ENCODE measurements around the gene GRHL1. TPM values are rescaled to one million over a fixed set of nuclear protein-coding genes. Genes with fewer than 3 reads are reported as not detected.

Gene GRHL1
- total and polyA plus RNA-seq, 2 donors (not counting 3 experiments of a cell fraction or from before 2014, with no cell fraction given) = 0.37 to 1.1 TPM

DNA sequence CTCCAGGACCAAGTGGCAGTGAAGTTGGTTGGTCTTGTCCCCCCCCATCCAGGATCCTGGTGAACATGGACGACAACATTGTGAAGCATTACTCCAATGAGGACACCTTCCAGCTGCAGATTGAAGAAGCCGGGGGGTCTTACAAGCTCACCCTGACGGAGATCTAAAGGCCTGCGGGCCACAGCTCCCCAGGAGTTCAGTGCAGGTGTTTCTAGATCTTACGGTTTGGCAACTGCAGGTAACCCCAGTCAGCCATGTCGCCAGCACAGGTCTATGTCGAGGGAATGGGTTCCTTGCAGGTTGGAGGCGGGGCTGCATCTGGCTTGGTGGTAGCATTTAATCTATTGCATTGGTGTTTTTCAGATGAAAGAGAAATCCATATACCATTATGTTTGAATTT is 49.0 kb downstream of the GRHL1 start:
- no TSS peak for BruUV-seq (replicated peaks)
- CTCF ChIA-PET = interaction anchor here (1.0 to 3.5 kb wide), 2 partner anchors 16 to 187 kb away, joined by 3 to 14 read pairs; no protein-coding TSS in a partner anchor

More for the DNA sequence above, 49.0 kb downstream of the GRHL1 start:
- H3K79me2 ChIP-seq (ENCODE audit: control insufficient read depth, insufficient read depth, low read length) = no peaks in the 10 kb centered on the region
- H3K9me1 ChIP-seq (replicated peaks; ENCODE audit: control insufficient read depth, extremely low read depth, insufficient read depth, low read length) = no peaks in the 10 kb centered on the region
- POLR2A ChIA-PET = no interaction called here
- intact Hi-C loops (cut with micrococcal nuclease) (no loop called here), dilution Hi-C loops (cut with MboI; ENCODE audit: extremely low pct_ligation_motif_present, low sequenced_read_pairs) (no loop called here)
- no peak overlapping the region for H3K4me3 ChIP-seq (replicated peaks in 1 of 3; ENCODE audit: insufficient read depth in 1 of 3, low read depth in 1 of 3, low read length in 3 of 3)
- no peak overlapping the region for H3K27ac ChIP-seq (ENCODE audit: insufficient read depth, low read depth, low read length)
- TF ChIP-seq EZH2 (IDR thresholded peaks at IDR 0.05; ENCODE audit: borderline replicate concordance, low read depth, low read length, severe bottlenecking) (no peak), FOS (IDR thresholded peaks at IDR 0.05; ENCODE audit: borderline replicate concordance, insufficient read depth, low read length) (no peak), MYC (IDR thresholded peaks at IDR 0.05; ENCODE audit: low read depth, low read length) (no peak), GATA2 (IDR thresholded peaks at IDR 0.05; ENCODE audit: insufficient read depth, insufficient read length, low read depth, low read length) (no peak), JUN (IDR thresholded peaks at IDR 0.05; ENCODE audit: borderline replicate concordance, insufficient read depth, insufficient read length, low read depth) (no peak), POLR2A (IDR thresholded peaks at IDR 0.05; ENCODE audit: low read depth, low read length) (no peak), POLR2AphosphoS5 (IDR thresholded peaks at IDR 0.05; ENCODE audit: insufficient read depth, low read depth, low read length) (no peak)
- TF ChIP-seq, protein P1, sequence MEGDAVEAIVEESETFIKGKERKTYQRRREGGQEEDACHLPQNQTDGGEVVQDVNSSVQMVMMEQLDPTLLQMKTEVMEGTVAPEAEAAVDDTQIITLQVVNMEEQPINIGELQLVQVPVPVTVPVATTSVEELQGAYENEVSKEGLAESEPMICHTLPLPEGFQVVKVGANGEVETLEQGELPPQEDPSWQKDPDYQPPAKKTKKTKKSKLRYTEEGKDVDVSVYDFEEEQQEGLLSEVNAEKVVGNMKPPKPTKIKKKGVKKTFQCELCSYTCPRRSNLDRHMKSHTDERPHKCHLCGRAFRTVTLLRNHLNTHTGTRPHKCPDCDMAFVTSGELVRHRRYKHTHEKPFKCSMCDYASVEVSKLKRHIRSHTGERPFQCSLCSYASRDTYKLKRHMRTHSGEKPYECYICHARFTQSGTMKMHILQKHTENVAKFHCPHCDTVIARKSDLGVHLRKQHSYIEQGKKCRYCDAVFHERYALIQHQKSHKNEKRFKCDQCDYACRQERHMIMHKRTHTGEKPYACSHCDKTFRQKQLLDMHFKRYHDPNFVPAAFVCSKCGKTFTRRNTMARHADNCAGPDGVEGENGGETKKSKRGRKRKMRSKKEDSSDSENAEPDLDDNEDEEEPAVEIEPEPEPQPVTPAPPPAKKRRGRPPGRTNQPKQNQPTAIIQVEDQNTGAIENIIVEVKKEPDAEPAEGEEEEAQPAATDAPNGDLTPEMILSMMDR (IDR thresholded peaks at IDR 0.05; ENCODE audit: extremely low read depth in 1 of 2, insufficient read depth in 1 of 2, low read depth in 1 of 2, low read length in 2 of 2) = no peak
- TF ChIP-seq, protein P2, sequence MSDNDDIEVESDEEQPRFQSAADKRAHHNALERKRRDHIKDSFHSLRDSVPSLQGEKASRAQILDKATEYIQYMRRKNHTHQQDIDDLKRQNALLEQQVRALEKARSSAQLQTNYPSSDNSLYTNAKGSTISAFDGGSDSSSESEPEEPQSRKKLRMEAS (IDR thresholded peaks at IDR 0.05; ENCODE audit: insufficient read depth, insufficient read length) = no peak
- no peak overlapping the region for H2AFZ ChIP-seq (ENCODE audit: low read depth, low read length)
- no peaks in the 10 kb centered on the region for H4K20me1 ChIP-seq (replicated peaks; ENCODE audit: control insufficient read depth, extremely low read depth, insufficient read depth, low read length)
- no peak overlapping the region for H3K4me2 ChIP-seq (ENCODE audit: insufficient read depth, low read length)
- no peaks in the 10 kb centered on the region for H3K4me1 ChIP-seq (ENCODE audit: control insufficient read depth, extremely low read depth, insufficient read depth, low read length)
- H3K36me3 ChIP-seq (ENCODE audit: control insufficient read depth in 2 of 2, extremely low read depth in 1 of 2, insufficient read depth in 2 of 2, low read length in 2 of 2) = no peaks in the 10 kb centered on the region
- no peak overlapping the region for H3K9ac ChIP-seq (replicated peaks; ENCODE audit: extremely low read depth, insufficient read depth, low read length)
- no peak for FAIRE-seq
- DNase-seq (ENCODE audit: low read depth, low spot score) = no peak
- H3K27me3 ChIP-seq (ENCODE audit: control insufficient read depth in 2 of 2, insufficient read depth in 2 of 2, low read length in 2 of 2) = no peaks in the 10 kb centered on the region
- H3K9me3 ChIP-seq (replicated peaks; ENCODE audit: control insufficient read depth, insufficient read depth, low read length) = no peaks in the 10 kb centered on the region

Data from endothelial cell of umbilical vein (primary cell).